GM12872 (cell line): ENCODE data around the gene ARHGAP26.

Experiments used
- TF ChIP-seq, protein P1 (sequence below): IDR thresholded peaks from 3 replicates; pipeline ENCODE4 v1.5.1; 2011; ENCODE audit warnings: low read depth, mild to moderate bottlenecking, low read length, moderate library complexity; ENCODE audit not compliant: insufficient read depth

Gene ARHGAP26, protein sequence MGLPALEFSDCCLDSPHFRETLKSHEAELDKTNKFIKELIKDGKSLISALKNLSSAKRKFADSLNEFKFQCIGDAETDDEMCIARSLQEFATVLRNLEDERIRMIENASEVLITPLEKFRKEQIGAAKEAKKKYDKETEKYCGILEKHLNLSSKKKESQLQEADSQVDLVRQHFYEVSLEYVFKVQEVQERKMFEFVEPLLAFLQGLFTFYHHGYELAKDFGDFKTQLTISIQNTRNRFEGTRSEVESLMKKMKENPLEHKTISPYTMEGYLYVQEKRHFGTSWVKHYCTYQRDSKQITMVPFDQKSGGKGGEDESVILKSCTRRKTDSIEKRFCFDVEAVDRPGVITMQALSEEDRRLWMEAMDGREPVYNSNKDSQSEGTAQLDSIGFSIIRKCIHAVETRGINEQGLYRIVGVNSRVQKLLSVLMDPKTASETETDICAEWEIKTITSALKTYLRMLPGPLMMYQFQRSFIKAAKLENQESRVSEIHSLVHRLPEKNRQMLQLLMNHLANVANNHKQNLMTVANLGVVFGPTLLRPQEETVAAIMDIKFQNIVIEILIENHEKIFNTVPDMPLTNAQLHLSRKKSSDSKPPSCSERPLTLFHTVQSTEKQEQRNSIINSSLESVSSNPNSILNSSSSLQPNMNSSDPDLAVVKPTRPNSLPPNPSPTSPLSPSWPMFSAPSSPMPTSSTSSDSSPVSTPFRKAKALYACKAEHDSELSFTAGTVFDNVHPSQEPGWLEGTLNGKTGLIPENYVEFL

DNA sequence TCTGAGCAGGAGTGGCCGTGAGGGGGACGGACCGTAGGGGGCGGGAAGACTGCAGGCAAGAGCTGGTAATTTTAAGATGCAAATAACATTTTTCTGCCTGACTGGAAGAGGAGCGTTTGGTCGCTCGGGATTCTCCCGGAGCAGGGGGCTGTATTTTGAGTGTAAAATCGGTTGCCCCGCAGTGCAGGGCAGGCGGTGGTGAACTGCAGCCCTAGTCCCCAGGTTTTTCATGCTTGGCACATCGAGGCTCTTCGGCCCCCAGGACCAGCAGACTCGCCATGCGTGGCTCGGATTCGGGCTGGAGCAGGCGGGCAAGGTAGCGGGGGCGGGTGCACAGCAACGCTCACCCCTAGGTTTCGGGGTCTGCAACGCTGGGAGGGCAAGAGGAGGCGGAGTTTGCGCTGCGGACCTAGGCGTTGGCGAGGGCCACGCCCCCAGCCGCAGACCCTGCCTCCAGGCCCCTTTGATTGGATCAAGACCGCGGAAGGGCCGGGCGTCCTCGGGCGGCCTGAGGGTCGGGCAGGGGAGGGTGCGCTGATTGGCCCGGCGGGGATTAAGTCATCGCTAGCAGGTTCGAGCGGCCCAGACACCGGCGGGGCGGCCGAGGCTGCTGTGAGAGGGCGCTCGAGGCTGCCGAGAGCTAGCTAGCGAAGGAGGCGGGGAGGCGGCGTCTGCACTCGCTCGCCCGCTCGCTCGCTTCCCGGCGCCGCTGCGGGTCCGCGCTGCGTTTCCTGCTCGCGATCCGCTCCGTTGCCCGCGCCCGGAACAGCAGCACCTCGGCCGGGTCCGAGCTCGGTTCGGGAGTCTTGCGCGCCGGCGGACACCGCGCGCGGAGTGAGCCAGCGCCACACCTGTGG, at the start of gene ARHGAP26:
ARHGAP26 (plus strand) TSS at position 585 of the 857 bp plus-strand sequence. CDS start 385 bp downstream, outside the sequence.
- TF ChIP-seq, protein P1, sequence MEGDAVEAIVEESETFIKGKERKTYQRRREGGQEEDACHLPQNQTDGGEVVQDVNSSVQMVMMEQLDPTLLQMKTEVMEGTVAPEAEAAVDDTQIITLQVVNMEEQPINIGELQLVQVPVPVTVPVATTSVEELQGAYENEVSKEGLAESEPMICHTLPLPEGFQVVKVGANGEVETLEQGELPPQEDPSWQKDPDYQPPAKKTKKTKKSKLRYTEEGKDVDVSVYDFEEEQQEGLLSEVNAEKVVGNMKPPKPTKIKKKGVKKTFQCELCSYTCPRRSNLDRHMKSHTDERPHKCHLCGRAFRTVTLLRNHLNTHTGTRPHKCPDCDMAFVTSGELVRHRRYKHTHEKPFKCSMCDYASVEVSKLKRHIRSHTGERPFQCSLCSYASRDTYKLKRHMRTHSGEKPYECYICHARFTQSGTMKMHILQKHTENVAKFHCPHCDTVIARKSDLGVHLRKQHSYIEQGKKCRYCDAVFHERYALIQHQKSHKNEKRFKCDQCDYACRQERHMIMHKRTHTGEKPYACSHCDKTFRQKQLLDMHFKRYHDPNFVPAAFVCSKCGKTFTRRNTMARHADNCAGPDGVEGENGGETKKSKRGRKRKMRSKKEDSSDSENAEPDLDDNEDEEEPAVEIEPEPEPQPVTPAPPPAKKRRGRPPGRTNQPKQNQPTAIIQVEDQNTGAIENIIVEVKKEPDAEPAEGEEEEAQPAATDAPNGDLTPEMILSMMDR = peak; percentile 27; the same call in 1 of the 3 replicates

DNA sequence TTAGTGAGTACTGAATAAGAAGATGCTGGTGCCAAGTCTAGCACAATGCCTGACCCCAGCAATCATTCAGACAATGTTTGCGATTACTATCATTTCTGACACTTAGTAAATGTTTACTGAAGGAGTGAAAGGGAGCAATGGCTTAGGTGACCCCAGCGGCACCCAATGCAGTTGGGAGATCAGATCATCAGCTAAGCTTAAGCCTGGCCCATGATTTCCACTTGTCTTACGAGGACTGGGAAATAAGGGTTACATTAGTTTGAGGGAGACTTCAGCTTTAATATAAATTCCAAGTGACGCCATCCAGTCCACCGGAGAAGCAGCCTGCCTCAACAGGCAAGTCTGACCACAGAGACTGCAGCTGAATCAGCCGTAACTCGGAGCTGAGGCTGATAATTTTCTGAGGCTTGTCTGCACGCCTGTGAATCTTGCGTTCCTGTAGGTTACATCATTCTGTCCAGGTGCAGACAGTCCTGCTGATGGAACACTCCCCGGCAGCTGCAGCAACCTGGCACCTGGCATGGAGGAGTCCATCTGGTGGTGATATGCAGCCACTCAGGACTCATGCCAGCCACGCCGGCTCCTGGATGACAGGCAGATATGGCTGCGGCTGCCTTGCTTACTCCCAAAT, 49.4 kb upstream of the ARHGAP26 start:
- TF ChIP-seq, protein P1 = no peak

DNA sequence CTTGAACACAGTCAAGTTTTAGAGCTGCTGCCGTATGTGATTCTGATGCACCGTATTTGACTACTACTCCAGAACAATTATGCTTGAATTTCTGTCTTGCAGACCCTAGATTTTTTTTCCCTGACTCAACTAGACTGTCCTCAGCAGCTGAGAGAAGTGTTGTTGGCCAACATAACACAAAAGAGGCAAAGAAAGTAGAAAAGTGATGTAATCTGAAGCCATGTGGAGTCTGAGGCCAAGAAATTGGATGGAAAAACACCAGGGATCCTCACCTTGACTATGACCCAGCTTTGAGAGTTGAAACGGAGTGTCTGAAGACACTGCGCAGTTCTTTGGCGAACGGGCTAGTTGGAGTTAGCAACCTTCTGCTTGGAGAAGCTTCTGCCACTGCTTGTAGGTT, 48.0 kb upstream of the ARHGAP26 start:
- TF ChIP-seq, protein P1 = no peak

DNA sequence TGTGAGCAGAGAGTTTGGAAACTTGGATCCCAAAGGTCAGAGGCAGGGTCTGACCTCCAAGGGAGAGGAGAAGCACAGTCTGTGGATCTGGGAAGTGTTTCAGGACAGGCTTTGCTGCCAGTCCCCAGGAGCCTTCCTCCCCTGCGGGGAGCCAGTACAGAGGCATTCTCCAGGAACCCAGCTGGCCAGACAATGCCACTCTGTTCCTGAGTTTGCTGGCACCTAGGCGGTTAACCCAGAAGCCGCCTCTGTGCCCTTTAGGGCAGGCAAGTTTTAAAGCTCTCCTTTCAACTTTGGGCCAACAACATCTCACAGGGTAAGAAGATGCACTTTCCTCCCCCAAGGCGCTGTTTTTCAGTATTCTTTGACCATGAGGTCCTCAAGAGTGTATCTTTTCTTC, 47.3 kb upstream of the ARHGAP26 start:
- TF ChIP-seq, protein P1 = no peak

DNA sequence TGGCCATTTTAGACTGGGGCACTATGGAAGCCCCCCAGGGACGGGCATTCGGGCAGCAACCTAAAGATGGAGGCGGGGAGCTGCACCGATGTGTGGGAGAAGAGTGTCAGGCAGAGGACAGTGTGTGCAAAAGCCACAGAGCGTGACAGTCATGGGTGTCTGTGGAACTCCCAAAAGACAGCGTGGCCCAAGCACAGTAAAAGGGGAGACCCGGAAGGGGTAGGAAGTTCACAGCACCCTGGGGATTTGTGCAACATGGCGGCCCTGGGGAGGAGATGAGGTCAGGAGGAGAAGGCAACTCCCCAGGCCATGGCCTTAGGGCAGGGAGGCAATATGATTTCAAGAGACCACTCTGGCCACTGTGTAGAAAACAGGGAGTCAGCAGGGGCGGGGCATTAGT, 45.4 kb upstream of the ARHGAP26 start:
- TF ChIP-seq, protein P1 = no peak

DNA sequence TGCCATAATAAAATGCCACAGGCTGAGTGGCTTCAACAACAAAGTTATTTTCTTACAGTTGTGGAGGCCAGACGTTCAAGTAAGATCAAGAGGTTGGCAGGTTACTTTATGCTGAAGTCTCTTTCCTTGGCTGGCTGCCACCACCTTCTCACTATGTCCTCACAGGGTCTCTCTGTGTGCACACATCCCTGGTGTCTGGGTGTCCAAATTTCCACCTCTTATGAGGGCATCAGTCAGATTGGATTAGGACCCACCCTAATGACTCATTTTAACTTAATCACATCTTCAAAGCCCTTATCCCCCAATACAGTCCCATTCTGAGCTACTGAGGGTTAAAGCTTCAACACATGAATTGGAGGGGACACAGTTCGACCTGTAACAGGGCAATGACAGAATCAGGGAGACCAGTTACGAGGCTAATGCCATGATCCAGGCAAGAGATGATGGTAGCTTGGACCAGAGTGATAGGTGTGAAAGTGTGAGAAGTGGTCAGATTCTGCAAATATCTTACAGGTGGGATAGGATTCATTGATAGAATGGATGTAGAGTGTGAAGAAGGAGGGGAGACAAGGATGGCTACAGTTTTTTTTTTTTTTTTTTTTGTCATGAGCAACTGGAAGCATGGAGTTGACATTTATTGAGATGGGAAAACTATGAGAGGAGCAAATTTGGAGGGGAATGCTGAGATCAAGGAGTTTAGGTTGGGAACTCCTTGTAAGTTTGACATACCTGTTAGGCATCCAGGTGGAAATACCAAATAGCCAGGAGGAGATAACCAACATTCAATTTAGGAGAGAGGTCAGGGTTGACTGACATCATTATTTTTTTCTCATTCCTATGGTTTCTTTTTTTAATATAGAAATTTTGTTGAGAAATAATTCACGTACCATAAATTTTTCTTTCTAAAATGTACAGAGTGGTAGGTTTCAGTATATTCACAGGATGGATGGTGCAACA, 44.7 kb upstream of the ARHGAP26 start:
- TF ChIP-seq, protein P1 = no peak
